GM19397 (cell line): ENCODE data around the gene RGS7.
"Not testable (repeated sequence)": the region's sequence is repeated elsewhere in the genome, so short reads cannot be mapped to it uniquely, and the experiment has no call there.

ENCODE experiments used
- ATAC-seq: cut with Tn5 transposase; IDR thresholded peaks from one replicate; pipeline ENCODE4 v1.9.1; 2021; ENCODE audit warnings: mild to moderate bottlenecking, moderate library complexity; ENCODE audit not compliant: unreplicated experiment

Gene RGS7

DNA sequence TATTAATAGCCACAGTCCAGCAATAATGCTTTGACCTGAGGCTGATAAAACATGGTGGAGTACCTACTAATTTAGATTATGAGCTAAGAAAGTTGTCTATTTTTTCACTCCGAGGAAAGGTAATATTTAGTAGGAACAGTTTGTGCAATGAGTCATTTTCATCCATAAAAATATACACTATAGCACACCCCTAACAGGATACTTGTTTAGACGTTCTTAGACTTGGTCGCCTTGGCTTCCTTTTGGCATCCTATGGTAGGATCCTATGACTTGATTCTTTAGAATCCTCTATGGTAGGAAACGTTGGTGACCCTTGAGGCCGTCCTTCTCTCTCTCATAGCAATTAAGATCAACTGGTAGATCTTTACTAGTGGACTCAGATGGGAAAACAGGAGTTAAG, 81.8 kb downstream of the RGS7 start:
- no peak for ATAC-seq

- ATAC-seq: no peak
These were observed 82.3 kb downstream of the RGS7 start for GRCh38 chr1:241274693-241275092.

DNA sequence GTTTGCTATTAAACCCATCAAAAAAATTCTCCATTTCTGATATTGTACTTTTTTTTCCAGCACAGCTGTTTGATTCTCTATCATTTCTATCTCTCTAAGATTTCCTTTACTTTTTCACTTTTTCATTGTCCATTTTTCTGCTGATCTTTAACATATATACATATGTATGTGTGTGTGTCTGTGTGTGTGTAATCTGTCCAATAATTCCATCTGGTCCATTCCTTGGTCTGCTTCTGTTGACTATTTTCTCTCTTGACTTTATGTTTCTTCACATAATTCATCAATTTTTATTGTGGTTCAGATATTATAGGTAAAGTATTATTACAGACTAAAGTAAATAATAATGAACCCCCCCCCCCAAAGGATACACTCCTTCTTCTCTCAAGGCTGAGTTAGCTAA, 84.2 kb downstream of the RGS7 start:
- ATAC-seq: no peak

- ATAC-seq: no peak
These were observed 85.6 kb downstream of the RGS7 start for GRCh38 chr1:241271427-241271826.

GRCh38 chr1:241270016-241270415, 87.0 kb downstream of the RGS7 start:
- ATAC-seq: no peak

GRCh38 chr1:241269116-241269515, 87.9 kb downstream of the RGS7 start:
- no peak for ATAC-seq

- no peak for ATAC-seq
These were observed 90.9 kb downstream of the RGS7 start for GRCh38 chr1:241266121-241266520.

DNA sequence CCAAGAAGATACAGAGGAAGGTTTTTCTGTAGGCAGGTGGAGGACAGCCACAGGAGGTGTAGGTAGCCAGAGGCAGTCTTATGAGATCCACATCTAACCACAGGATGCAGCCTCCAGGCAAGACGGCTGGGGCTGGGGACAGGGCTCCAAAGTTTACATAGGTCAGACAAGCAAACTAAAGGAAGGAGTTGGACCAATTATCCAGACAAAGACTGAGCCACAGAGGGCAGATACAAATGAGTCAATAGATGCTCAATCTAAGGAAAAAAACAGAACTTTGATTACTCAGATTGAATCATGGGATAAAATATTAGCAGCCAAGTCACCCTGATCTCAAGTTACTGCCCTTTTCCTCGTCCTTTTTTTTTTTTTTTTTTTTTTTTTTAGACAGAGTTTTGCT, 91.6 kb downstream of the RGS7 start:
- ATAC-seq: no peak

DNA sequence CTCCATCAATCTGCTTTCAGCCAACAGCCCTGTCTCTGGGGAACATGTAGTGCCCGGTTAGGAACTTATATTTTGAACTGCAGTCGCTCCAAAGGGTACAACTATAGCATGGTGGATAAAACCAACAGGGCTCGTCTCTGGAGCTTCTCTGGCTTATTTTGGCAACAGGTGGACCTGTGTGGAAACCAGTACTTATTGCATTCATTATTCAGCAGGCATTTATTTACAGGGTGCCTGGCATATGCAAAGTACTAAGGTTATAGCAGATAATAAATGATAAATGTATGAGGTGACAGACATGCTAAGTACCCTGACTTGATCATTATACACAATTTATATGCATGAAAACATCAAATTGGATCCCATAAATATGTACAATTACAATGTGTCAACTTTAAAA, 93.7 kb downstream of the RGS7 start:
- no peak for ATAC-seq

GRCh38 chr1:241253471-241253870, 103.5 kb downstream of the RGS7 start:
- no peak for ATAC-seq

- no peak for ATAC-seq
These were observed 106.5 kb downstream of the RGS7 start for GRCh38 chr1:241250465-241250864.

DNA sequence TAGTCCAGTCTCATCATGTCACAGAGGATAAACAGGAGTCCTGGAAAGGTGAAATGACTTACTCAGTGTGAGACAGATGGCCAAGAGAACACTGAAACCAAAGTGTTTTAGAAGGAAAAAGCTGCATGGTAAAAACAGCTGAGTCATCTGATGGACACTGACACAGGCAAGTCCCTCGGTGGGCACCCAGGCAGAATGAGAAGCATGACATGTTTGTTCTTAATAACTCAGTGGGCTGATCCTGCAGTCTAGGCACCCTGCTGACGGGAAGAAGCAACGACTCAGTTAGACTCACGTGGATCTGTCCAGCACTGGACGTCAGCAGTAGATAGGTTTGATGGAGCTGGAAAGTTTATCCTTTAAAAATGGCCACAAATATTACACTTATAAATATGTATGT, 116.9 kb downstream of the RGS7 start:
- no peak for ATAC-seq

DNA sequence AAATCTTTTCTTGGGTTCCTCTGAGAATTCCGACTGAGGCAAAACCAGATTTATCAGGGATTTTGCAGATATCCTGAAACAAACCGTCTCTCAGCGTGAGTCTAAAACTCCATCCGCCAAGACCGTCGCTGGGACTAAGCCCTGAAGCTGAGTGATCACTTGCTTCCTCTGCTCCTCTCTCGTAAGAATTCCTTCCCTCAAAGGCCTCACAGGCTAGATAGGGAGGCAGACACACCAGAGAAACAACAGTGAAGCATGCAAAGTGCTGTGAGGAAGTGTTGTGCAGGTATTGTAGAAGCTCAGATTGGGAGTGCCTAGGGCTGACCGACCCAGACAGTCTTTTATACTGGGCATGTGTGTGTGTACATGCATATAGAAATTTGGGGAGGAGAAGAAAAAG, 119.1 kb downstream of the RGS7 start:
- no peak for ATAC-seq

DNA sequence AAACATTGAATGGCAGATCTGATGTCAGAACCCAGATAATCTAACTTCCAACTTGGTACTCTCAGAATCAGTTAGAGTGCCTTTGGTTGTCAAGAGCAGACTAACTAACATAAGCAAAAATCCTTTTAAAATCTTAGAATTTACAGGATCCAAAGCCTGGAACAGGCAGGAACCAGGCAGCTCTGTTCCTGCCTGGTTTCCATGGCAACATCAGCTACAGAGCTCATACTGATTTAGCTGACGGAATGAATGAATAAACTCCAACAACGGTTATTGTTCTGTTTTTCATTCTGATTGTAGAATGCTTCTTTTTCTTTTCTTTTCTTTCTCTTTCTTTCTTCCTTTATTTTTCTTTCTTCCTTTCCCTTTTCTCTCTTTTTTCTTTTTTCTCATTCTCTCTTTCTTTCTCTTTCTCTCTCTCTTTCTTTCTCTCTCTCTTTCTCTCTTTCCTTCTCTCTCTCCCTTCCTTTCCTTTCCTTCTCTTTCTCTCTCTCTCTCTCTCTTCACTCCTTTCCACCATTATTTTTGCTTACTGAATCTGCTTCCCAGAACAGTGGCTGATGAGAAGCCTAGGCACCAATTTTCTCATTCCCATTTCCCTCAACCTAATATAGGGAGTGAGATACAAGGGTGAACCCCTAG, 121.6 kb downstream of the RGS7 start:
- no peak for ATAC-seq

GRCh38 chr1:241229711-241230110, 127.3 kb downstream of the RGS7 start:
- ATAC-seq: no peak

DNA sequence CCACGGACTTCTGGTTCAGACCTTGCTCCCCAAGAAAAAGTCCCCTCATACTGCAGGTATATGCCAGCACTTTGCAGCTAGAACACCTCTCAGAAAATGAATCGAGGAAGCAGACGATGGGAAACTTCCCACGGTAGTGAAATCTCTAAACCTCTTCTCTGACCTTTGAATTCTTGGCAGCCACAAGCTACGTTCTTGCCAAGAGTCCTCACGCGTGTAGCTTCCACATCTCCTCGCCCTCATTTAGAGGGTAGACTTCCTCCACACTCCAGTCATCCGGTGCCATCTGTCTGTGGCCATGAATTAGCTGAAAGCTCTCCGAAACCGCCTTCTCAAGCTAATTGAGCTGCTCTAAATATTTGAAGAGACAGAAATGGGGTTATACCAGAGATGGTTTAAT, 127.8 kb downstream of the RGS7 start:
- no peak for ATAC-seq

DNA sequence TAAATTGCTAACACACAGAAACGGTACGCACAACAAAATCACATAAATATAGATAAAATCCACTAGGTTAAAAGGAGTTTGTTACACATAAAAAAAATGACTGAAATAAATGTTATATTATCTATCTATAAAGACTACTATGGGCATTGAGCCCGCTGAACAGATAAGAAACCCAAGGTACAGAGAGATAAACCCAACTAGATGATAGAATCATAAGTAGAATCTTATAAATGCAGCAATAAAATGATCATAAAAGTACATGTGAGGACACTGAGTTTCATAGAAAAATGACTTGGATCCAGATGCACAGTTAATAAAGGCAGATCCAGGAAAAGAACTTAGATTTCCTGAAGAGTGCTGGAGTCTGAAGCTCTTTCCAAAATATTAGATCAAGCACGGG, 128.7 kb downstream of the RGS7 start:
- no peak for ATAC-seq

DNA sequence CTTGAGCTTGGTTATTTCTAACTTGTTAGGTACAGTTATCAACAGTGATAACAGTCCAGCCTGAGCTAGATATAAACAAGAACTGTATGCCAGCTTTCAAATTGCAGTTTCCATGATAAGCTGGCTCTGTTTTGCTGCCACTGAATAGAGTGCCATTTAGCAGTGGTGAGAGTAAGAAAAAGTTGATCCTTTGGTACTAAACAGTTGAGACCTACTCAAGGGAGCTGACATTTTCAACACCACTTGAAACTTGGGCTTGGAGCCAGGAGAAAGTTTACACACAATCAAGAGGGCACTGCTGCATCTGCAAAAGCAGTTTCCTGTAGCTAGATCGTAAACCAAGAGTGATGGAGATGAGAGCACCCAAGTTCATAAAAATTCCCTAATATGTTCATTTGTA, 131.3 kb downstream of the RGS7 start:
- ATAC-seq: no peak

DNA sequence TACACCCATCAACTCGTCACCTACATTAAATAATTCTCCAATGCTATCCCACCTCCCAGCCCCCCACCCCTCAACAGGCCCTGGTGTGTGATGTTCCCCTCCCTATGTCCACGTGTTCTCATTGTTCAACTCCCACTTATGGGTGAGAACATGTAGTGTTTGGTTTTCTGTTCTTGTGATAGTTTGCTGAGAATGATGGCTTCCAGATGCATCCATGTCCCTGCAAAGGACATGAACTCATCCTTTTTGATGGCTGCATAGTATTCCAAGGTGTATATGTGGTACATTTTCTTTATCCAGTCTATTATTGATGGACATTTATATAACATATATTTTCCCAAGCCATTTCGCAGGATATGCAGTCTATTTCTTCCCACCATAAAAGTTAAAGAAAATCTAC, 132.8 kb downstream of the RGS7 start:
- ATAC-seq: not testable (repeated sequence)

DNA sequence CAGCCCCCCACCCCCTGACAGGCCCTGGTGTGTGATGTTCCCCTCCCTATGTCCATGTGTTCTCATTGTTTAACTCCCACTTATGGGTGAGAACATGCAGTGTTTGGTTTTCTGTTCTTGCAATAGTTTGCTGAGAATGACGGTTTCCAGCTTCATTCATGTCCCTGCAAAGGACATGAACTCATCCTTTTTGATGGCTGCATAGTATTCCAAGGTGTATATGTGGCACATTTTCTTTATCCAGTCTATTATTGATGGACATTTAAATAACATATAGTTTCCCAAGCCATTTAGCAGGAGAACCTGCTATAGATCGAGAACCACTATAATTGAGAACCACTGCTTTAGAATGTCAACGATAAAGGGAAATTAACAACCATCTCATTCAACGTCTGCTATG, 134.2 kb downstream of the RGS7 start:
- not testable (repeated sequence) for ATAC-seq

DNA sequence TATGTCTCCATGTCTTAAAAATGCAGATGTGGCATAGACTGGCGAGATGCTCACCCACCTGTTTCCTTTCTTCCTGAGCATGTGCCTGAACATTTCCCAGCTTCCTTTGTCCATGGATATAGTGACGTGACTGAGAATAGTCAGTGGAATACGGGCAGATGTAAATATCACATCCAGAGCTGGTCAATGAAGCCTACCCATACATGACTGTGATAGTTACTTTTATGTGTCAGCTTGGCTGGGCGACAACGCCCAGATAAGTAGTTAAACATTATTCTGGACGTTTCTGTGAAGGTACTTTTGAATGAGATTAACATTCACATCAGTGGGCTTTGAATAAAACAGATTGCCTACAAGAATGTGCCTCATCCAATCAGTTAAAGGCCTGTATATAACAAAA, 135.7 kb downstream of the RGS7 start:
- no peak for ATAC-seq

DNA sequence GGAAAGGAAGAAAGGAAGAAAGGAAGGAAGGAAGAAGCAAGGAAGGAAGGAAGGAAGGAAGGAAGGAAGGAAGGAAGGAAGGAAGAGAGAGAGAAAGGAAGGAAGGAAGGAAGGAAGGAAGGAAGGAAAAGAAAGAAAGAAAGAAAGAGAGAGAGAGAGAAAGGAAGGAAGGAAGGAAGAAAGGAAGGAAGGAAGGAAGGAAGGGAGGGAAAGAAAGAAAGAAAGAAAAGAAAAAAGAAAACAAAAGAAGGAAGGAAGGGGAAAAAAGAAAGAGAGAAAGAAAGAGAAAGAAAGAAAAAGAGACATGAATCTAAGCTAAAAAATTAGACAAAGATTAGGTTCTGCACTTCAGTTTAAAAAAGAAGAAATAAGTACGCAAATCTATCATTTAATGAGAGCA, 136.1 kb downstream of the RGS7 start:
- ATAC-seq: not testable (repeated sequence)

DNA sequence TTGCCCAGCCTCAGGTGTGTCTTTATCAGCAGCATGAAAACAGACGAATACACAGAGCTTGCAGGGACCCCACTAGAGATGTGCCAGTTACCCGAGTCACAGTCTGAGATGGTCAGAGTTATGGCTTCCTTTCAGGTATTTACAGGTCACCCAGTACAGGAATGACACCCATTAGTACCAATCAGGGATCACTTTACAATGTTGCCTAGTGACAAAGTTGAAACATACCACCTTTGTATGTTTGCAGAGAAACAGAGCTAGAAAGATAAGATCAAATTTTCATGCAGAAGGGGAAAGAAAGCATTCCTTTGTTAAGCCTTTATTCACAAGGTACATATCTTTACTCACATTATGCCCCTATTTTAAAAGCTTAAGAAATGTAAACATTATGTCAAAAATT, 137.6 kb downstream of the RGS7 start:
- no peak for ATAC-seq
